Fibroblast of skin of scalp (primary cell): Measurements from ENCODE around the gene FAM20B.
A peak's percentile ranks its signal among the peaks of the same experiment; 100 is the strongest.

ENCODE experiments used
- DNase-seq: peaks from one replicate; pipeline ENCODE4 v3.0.0-alpha.2; 2013

The FAM20B gene

DNA sequence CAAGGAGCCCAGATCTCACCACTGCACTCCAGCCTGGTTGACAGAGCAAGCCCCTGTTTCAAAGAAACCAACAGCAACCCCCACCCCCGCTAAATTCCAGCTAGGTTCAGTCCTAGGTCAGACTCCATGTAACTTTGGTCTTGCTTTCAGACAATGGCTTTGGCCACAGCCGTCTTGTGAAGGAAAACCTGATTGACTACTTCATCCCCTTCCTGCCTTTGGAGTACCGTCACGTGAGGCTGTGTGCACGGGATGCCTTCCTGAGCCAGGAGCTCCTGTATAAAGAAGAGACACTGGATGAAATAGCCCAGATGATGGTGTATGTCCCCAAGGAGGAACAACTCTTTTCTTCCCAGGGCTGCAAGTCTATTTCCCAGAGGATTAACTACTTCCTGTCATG is 69.1 kb downstream of the FAM20B start:
- DNase-seq, result no peak

DNA sequence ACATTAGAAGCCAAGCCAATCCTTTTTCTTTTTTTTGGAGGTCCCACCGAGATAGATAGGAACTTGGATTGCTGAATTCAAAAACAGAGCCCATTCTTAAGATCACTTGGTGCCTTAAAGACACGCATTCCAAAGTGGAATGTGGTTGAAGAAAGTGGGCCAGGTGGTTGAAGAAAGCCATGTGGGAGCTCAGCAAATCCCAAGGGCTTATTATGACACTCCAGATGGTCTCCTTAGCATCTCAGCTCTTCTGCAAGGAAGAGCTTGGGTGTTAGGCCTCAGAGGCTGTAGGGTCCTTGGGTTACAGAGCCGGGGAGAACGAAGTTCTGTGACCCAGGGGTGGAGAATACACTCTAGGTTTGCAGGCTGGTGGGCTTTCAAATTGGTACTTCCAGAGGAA is 69.7 kb downstream of the FAM20B start:
- DNase-seq, result no peak

DNA sequence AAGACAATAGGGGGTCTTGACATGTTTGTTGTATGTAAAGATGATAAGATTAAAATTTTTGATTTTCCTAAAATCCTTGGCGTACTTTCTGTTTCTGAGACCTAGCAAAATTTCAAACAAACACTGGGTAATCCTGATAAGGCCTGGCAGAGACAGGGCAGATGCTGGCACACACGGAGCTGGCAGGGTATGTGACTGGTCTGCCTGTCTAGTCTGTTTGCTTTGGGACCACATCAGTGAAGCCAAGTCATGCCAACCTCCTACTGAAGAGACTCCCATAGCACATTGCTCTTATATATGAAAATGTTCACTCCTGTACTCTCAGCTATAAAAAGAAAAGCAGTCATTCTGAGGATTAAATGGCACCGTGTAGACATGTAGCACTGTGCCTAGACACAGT is 70.2 kb downstream of the FAM20B start:
- DNase-seq, result no peak

DNA sequence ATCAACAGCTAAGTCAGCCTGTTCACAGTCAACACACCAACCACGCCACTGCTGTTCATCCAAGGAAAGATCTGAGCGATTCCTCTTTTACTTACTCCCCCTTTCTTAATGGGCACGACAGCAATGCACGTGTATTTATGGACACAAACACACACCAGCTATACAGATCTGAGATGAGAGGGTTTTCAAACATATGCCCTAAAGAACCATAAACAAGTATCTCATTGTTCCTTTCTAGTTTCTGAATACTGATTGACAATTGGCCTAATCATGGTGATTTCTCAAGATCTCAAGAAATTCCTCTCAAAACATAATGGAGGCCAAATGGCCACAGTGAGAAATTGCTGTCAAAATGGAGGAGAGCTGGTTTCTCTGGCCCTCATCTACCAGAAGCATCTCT is 74.2 kb downstream of the FAM20B start:
- no peak for DNase-seq

DNA sequence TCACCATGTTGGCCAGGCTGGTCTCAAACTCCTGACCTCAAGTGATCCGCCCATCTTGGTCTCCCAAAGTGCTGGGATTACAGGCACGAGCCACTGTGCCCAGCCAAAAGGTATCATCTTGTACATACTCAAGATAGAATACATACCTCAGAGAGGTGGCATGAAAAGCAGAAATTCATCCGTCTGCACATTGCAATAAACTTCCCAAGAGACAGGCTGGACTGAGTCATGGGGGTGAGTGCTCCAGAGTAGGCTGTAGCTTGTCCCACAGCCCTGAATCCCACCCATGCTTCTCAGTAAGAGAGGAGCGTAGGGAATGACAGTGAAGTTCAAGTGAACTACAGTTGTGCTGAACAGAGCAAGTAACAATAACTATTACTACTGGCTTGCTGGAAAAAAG is 75.9 kb downstream of the FAM20B start:
- DNase-seq, result no peak

DNA sequence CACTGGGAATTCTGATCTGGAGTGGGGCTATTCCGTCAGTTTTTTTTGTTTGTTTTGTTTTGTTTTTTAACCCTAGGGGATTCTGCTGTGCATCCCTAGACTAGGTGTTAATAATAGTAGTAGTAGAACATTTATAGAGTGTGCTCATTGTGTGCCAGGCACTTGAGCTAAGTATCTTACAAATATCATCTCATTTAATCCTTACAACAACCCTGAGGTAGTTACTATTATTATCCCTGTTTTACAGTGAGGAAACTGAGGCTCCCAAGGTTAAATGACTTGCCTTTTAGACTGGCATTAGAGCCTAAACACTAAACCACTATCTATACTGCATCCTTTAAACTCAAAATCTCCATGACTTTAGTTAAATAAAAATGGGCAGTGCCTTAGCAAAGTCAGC is 78.3 kb downstream of the FAM20B start:
- no peak for DNase-seq

DNA sequence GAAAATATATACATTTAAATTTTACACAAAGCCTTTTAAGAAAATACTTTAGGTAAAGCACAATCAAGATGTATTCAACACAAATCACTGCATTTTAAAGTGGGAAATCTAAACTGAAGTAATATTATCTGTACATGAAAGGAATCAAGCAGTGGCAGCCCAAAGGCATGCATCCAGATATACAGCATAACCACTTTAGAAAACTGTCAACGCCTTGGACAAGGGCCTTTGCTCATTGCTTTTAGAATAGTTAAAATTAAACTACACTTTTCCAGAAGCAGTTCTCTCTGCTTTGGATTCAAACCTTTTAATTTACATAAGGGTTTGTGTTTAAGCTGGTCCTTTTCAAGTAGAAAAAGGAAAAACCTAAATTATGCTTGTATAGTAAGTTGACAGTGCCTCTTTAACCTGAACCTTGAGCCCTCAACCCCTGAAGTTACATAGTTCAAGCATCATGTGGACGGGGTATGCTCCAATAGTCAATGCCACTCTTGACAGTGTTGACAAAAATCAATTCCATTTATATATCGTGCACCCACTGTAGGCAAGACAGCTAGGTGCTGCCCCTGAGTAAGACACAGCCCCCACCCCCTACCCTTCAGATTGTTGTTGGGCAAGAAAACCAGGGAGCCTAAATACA is 79.0 kb downstream of the FAM20B start:
- no peak for DNase-seq

DNA sequence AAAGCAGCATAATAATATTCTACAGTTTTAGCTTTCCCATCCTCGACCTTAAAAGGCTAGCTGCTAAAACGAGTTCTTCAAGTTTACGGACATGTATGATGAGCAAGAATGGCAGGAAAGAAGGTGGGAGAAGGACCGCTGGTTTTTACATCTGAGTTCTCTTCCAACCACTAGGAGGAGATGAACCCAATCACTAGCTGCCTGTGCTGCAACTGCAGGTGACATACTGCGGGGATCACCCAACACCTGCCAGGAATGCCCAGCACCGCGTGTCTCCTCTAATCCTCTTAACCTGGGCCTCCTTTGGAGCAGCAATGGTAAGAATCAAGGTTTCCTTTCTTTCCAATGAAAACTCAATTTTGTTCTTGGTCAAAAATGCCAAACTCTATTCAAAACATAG is 79.7 kb downstream of the FAM20B start:
- no peak for DNase-seq

DNA sequence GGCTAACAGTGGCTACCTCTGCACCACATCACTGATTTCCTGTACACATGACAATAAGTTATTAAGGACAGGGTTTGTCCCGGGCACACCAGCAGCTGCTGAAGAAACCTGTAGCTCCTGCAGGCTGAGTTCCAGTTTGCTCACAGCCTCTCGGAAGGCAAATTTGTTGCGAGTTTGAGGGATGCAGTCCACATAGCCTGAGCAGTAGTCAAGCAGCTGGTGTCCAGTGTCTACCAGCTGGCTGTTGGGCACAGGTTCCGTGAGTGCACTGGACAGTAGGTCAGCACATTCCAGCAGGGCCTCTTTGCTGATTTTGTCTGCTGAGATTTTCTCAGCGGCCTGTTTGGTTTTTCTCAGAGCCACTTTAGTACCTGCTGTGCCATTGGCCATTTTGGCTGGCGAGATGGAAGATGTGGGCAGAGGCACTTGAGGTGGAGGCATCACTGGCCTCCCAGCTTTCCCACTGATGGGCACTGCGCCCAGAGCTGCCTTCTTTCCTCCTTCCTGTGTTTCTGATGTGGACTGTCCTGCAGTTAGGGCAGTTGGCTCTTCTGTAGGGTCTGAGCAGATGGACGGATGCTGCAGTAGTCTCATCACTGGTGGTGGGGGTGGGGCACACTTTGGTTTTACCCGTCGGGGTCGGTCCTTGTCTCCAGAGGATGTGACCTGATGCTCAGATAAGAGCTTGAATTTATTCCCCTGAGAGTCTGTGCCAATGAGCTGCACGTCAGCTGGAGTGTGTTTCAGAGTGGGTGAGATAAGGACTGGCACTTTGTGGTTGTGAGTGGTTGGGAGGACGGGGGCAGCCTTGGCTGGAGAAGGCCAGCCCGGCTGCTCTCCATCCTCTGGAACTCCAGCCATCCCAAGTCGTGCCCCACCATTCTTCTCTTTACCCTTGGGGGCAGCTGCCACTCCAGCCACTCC is 82.3 kb downstream of the FAM20B start:
- DNase-seq, result no peak

DNA sequence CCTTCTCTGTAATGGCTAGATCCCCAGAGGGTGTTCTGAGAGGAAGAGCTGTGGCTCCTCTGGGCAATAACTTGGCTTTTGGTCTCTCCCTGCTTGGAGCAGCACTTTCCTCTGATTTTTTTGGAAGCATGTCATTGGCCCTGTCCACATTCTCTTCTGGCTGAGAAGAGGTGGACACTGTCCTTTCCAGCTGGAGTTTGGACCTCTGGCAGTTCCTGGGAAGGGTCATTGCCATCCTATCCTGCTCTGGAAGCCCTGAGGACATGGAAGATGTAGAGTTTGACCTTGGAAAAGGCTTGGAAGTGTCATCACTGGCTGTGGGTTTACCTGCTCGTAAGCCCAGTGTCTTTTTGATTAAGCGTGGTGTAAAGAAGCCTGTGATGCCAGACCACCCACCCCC is 83.0 kb downstream of the FAM20B start:
- DNase-seq, result no peak

DNA sequence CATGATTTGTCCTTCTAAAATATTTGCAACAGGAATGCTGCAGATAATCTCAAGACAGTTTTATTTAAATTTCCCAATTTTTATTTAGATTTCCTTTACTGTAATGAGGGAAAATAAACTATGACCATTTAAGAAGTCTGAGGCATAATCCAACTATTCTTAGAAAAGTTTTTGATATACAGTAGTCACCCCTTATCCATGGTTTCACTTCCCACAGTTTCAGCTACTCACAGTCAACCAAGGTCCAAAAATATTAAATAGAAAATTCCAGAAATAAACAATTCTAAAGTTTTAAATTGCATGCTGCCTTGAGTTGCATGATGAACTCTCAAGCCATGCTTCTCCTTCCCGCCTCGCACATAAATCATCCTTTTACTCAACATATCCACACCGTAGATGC is 89.5 kb downstream of the FAM20B start:
- DNase-seq, result no peak

DNA sequence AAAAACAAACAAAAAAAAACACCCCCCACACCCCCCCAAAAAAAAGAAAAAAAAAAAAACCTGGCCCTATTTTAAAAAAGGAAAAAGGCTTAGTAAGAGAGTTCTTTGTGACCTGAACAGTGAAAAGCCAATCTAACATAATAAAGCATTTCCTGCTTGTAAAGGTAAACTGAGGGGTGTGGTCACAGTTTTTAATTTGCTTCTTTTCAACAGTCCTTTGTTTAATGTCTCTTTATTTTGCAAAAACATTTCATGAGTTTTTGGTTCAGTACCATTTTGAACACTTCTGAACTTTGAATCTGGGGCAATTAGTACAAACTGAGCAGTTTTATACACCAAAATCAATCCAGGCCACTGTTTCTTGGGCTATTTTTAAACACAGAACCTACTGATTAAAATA is 93.8 kb downstream of the FAM20B start:
- no peak for DNase-seq

DNA sequence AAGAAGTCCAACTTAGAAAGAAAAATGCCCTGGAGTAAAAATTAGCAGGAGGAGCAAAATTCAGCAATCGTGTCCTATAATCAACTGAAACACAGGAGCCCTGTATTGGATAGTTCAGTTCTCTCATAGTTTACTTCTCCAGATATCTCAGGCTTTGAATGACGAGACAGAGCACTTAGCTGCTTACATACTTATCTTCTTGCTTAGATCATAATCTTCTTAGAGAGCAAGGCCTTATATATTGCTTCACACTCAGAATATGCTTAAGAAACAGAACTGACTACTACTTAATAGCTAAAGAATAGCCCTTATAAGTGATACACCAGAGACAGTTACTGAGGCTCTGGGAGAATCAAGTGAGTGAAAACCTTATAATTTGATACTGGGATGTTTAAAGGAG is 95.0 kb downstream of the FAM20B start:
- DNase-seq, result no peak

DNA sequence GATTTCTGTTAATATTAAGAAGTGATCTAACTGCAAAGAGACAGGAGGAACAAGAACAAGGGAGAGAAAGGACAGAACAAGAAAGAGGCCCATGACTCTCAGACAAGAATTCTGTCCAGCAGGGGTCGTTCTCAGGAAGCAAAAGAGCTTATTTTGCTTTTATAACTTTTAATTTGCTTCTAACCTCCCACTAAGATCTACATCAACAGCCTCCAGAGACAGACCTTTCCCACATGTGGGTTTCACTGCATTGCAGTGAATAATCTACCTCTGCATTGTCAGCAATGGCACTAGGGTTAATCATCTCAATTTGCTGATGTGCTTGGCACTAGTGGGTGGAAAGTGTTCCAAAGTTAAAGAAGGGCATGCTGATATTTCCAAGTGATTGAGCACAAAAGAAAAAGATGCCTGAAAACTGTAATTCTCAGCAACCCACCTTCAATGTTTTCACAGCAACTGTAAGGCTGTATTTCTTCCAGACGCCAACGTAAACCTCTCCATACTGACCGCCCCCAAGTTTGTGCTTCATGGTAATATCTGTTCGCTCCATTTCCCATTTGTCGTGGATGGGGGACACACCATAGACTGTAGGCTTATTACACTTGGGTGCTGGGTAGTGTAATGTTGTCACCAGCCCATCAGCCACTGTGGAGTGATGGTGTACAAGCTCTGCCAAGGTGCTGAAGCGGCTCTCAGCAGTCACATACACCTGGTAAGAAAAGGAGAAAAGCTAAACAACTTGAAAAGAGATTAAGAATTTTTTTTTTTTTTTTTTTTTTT is 95.7 kb downstream of the FAM20B start:
- peak; percentile 71 for DNase-seq

DNA sequence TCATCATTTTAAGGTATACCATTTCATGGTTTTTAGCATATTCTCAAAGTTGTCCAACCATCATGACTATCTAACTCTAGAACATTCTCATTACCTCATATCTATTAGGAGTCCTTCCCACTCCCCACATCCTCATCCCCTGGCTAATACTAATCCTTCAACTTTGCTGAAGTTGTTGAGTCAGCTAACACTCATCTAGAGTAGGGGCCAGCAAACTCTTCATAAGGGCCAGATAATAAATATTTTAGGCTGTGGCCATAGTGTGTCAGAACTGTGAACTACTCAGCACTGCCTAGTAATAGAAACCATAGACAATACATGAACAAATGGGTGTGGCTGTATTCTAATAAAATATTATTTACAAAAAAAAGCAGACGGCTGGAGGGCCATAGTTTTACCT is 99.2 kb downstream of the FAM20B start:
- DNase-seq, result peak; percentile 46
